NCI-H446 treated with DMSO at 0.1 percent for 48 hours (cell line): ENCODE results near the gene LRRC71.
A peak's percentile ranks its signal among the peaks of the same experiment; 100 is the strongest.

Source experiments
- DNase-seq: peaks from one replicate; lab custom pipeline; 2025; lab: John Stamatoyannopoulos, UW

The LRRC71 gene

DNA sequence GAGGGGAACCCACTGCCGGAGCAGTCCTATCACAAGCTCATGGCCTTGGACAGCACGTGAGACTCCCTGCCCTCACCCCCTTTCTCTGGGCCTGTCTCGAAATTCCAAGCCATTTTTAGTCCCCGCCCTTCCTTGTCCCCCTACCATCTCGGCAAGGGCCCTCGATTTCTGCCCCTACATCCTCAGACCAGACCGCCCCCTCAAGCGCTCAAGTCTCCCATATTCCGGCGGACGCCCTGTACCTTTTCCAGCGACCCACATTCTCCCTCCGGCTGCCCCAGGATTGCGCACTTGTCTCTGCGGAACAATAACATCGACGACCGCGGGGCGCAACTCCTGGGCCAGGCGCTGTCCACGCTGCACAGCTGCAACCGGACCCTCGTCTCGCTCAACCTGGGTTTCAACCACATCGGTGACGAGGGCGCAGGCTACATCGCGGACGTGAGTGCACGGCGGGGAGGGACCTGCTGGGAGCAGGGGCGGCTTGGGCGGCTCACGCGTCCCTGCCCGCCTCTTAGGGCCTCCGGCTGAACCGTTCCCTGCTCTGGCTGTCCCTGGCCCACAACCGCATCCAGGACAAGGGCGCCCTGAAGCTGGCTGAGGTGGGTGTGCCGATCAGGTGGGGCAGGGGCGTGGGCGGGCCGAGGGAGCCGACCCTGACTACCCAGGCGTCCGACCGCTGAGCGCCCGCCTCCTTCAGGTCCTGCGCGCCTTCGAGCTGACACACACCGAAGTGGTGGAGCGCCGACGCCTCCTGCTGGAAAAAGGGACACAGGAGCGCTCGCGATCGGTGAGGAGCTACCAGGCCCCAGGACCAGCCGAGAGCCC lies 7.0 kb downstream of the LRRC71 start:
- DNase-seq = peak; percentile 23

DNA sequence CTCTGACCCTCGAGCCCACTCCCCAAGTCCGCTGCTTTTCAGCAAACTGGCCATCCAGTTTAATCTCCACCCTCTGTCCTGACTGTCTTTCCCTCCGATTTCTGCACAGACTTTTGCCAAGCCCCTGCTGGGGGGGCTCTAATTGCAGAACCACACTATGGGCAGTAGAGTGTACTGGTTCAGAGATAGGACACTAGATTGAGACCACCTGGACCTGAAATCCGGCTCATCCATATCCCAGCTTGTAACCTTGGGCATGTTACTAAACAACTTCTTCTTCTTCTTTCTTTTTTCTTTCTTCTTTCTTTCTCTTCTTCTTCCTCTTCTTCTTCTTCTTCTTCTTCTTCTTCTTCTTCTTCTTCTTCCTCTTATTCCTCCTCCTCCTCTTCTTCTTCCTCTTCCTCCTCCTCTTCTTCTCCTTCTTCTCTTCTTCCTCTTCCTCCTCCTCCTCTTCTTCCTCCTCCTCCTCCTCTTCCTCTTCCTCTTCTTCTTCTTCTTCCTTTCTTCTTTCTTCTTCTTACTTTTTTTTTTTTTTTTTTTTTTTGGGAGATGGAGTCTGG lies 7.7 kb downstream of the LRRC71 start:
- no peak for DNase-seq

DNA sequence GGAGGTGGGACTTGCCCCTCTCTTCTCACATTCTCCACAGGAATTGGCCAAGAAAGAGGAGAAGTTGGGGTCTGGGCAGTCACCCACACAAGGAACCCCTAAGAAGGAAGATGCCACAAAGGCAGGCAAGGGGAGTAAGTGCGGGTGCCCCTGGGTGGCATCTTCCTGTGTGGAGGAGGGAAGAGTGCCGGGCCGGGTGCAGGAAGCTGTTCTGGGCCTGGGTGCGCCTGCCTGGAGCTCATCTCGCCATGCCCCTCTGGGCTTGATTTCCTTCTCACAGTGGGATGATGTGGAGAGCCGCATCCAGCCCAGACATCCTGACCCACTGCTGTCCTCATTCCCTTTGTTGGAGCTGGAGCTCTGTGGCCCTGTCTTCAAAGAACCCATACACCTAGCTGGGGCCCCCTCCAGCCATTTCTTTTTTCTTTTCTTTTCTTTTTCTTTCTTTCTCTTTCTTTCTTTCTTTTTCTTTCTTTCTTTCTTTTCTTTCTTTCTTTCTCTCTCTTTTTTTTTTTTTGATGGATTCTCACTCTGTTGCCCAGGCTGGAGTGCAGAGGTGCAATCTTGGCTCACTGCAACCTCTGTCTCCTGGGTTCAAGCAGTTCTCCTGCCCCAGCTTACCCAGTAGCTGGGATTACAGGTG lies 9.3 kb downstream of the LRRC71 start:
- DNase-seq = no peak

DNA sequence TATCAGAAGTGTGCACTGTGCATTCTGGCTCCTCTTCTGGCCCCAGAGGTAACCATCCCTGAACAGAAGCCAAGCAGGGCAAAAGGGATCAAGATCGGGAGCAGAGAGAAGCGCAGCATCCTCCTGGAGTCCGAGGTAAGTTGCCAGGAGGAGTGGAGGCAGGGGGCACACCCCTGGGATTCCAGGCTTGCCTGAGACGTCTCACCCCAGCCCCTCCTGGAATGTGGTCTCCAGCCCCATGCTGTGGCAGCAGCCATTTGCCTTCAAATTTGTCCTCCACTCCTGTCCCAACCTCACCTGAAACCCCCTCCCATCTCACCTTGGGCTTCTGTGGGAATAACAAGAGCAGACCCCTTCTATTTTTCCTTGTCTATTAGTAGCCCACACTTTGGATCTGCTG lies 10.1 kb downstream of the LRRC71 start:
- DNase-seq = no peak

DNA sequence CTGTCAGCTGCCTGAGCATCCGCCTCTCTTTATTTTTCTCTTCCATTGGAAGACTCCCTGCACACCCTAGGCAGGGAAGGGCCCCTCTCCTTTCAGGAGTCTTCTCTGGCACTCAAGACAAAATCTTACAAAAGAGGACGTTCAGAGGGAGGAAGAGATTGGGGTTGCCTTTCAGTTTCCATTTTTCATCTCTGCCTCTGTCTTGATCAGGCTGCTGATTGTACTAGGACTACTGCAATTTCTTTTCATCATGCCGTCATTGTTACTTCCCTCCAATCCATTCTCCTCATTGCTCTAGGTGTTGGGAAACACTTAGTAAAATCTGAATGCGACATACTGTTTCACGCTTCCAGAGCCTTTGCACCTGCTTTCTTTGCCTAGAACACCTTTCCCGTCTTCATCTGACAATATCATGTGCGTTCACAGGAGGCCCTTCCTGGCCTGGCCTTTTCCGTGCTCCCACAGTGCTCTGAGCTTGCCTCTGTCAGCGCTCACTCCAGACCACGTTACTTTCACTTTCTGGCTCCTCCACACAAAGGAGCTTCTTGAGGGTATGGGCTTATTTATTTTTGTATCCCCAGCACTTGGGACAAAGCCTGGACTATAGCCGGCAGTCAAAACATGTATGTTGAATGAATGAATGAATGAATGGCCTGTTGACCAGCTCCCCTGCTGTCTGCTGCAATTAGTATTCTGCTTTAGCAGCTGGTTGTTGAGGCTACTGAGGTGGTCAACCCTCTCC lies 10.9 kb downstream of the LRRC71 start:
- no peak for DNase-seq

DNA sequence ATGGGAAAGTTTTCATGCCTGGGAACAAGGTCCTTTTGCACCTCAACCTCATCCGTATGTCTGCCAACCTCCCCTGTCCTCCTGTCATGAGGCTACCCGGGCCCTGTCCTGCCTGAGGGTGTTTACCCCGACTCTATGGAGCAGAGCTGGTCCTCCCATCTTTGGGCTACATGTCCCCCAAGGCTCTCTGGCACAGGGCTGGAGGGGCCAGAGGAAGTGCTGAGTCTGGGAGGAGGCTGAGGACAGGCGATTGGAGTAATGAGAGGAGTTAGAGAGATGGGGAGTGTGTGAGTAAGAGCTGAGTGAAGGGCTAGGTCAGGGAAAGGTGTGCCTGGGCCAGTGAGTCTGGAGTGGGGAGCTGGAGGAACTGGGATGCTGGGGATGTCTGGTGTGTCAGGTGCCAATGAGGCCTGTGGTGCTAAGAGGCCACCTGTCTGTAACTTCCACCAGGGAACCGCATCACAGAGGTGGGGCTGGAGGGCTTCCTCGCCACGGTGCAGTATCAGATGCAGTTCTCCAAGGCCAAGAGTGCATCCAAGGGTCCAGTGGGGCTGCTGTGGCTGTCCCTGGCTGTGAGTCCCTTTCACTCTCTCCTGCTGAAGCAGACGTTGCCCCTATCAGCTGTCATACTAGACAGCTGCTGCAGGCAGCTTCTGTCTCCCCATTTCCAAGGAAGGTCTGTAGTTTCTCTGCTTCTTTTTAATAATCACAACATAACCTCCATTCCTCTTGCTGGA lies 11.7 kb downstream of the LRRC71 start:
- no peak for DNase-seq

DNA sequence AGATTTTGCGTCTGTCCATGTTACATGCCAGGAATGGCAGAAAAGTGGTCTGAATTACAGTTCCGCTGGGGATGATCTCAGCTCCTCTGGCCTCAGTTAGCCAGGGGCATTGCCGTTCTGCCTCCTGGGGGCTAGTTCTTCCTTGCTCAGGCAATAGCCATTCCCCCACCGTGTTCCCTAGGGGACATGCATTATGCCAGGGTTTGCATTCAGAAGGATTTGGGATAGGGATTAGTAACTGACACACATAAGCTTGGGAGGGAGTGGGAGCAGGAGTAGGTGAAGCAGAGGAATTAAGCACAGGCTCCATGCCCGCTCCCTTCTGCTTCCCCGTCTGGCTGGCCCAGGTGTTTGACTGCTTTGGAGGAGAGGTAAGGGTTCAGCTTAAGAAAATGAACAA lies 12.7 kb downstream of the LRRC71 start:
- DNase-seq = no peak

DNA sequence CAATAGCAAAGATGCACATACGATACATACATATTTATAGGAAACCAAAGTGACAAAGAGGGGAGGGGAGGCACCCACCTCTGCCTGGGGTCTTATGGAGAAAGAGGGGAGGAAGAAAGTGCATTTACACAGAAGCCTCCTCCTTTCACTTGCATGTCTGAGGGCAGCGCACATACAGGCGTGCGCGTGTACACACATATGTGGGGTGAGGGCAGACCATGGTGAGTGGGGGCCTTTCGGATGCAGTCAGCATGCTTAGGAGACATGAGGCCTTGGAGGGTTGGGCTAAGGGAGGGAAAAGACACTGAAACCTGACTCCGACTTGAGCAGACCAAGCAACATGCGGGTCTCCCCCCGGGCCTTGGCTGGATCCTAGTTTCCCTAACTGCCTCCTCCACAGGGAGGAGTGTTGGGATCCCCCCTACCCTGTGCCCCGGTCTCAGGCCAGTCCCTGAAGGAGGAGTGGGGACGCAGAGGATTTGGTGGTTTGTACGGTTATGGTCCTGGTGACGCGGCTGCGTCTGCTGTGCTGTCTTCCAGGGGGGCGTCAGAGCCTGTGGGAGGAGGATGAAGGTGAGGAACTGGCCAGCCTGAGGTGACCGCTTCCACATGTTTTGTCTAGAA lies 15.2 kb downstream of the LRRC71 start:
- DNase-seq = no peak

DNA sequence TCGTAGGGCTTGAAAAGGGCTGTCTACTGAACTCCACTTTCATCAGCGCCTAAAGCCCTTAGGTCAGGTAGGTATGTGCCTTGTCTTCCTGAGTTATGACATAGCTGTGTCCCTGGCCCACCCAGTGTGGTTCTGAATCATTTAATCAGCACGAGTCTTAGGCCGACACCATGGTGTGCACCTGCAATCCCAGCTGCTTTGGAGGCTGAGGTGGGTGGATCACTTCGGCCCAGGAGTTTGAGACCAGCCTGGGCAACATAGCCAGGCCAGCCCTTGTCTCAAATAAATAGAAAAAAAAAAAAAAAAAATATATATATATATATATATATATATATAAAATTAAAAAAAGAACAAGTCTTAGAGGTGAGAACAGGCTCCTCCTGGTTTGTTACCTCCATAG lies 15.8 kb downstream of the LRRC71 start:
- no peak for DNase-seq

DNA sequence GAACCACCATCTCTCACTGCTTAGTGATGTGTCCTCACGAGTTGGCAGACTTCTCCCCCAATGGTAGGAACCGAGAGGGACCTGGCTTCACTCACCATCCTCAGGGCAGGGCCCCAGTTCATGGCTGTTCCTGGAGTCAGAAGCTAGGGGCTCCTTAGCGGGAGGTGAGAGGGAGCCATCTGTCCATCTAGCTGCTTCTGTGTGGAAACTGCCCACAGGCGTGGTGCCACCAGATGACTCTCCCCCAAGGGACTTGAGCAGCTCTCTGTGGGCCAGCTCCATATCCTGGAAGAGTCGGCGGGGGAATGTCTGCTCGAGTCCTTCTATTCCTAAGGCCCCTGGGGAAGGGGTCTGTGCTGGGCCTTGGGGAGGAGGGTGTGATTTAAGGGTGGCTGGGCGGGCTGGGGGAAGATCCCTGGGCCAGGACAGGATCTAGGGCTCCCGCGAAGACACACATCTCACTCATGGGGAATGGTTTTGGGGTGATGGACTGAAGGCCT lies 16.3 kb downstream of the LRRC71 start:
- DNase-seq = no peak

DNA sequence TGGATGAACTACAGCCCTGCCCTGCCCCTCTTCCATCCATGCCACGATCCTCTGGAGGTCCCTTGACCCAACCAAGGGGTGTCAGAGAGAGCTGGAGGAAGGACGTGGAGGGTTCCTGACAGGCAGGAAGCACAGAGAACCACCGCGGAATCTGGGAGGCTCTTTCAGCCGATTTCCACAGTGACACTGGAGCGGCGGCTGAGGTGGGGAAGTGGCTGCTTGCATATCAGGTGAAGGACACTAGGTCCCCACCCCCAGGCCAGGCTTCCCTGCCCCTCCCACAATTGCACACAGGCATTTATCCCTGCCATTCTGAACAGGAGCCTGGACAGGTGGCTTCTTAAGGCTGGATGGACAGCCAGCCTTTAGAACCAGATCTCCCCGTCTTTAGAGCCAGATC lies 17.5 kb downstream of the LRRC71 start:
- no peak for DNase-seq

DNA sequence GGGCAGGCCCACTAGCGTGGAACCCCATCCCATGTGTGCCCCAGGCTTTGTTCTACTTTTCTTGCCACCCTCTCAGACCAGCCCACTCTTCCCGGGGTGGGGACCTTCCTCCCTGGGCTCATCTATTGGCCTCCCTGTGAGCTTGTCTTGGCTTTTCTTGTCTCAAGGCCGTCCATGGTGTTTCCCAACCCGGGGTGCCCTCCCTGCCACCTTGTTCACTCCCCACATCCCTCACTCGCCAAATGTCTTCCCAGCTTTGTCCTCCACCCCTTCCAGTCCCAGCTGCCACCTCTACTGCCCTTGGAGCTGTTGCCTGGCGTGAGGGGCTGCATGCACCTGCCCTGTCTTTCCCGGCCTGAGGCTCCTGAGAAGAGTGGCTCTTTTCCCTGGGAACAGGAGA lies 18.4 kb downstream of the LRRC71 start:
- DNase-seq = no peak

DNA sequence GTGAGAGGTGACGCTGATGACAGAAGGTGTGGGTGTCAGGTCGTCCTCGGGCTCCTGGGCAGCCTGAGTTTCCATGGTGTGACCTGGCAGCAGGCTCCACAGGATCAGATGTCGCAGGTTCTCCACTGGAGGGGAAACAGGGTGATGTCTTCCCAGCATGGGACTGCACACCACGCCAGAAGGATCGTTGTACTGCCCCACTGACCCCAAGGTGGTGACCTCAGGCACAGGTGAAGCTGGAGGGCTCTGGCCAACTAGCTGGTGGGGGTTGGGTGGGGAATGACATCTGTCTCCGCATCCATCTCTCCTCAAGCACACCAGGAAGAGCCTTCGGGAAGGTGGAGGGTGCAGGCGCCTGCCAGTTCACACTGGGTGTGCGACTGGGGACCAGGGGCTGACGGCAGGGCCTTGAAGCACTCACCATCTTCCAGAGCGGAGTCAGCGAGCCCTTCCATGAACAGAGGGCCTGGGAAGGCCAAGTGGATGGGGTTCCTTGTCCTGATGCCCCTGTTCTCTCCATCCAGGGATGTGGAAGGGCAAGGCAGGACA lies 19.4 kb downstream of the LRRC71 start:
- DNase-seq = no peak

DNA sequence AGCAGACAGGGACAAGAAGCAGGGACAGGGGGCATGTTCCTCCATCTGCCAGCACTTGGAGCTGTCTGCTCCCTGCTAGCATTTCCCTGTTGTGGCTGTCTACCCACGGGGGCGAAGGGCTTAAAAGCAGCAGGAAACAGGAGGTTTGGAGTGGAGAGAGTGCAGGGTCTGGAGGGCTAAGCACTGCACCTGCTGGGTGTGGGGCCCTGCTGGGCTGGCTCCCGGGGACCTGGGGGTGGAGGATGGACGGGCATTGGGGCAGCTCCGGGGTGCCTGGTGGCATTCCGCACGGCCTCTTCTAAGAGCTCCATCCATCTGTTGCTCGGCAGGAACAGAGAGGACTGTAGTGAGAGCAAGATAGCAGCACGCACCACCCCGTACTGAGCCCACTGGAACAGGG lies 21.2 kb downstream of the LRRC71 start:
- DNase-seq = no peak

DNA sequence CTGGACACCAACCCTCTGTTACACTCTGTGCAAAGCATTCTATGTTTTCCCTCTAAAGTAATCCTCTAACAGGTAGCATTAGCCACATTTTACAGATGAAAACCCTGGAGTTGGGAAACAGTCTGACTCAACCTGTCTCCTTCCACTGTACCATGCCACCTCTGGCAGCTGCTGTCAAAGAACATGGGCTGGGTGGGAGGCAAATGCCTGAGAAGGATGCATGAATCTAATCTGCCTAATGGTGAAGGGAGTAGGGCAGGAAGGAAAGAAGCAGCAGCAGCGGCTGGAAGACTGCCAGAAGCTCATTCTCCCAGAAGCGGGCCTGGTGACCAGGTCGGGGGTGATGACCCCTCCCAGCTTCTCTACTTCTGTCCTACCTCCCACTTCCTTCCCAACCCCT lies 21.7 kb downstream of the LRRC71 start:
- DNase-seq = no peak

DNA sequence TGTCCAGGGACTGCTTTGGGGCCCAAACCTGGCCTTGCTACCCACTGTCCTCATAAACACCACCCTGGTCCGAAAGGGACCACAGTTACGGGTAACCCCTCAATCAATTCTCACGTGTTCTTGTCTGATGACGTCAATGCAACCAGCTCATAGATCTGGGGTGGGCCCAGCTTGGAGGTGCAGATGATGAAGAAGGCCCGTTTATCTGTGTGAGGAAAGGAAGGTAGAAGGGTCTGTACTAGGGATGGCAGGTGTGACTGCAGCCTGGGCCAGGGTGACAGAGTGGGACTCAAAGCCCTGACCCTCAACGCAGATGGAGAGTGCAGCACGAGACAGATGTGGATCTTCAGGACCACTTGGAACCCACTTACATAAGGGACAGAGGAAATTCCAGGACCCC lies 22.1 kb downstream of the LRRC71 start:
- no peak for DNase-seq

DNA sequence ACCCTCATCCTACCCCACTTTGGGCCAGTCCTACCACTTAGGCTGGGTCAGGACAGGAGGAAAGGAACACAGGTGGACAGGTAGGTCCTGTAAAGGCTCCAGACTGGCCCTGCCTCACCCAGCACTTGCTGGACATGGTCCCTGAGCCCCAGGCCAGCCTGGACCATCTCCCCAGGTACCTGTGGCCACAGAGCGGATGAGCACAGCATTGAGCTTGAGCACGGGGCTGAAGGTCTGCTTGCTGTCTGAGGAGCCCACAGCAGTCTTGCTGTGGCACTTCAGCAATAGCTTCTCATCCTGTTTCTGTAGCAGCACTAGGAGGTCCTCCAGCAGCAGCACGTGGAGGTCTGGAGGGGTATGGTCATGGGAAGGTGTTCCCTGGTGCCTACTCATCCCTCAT lies 23.3 kb downstream of the LRRC71 start:
- DNase-seq = no peak

DNA sequence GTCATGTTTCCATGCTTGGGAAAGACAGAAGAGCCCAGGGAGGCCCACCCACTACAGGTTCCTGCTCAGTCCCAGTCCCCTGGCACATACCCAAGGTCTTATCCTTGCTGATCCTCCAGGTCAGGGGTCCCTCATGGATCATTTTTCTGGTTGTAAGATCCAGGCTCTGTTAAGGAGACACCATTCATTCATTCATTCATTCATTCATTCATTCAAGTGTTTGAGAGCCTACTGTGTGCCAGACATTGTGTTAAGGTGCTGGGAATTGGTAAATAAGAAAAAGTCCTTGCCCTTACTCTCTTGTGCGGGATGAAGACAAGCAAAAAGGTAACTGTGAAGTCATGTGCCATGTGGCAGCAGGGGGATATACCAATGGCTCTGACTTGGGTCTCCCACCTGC lies 23.8 kb downstream of the LRRC71 start:
- DNase-seq = no peak

DNA sequence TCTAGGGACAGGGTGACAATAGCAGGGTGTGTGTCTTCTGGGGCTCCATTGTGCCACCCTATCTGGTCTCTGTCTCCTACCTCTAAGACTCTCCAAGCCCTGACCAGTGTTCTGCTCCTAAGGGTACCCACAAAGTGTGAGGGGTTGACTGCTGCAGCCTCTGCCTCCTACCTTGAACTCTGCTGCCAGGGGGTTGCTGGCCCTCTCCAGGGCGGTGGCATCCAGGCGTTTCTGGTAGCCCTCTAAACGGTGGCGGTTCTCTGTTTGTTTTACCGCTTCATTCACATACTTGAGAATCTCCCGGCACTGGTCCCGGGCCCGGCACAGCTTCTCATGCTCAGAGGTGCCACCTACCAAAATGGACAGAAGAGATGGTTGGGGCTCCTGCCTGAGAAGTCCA lies 24.4 kb downstream of the LRRC71 start:
- DNase-seq = no peak

DNA sequence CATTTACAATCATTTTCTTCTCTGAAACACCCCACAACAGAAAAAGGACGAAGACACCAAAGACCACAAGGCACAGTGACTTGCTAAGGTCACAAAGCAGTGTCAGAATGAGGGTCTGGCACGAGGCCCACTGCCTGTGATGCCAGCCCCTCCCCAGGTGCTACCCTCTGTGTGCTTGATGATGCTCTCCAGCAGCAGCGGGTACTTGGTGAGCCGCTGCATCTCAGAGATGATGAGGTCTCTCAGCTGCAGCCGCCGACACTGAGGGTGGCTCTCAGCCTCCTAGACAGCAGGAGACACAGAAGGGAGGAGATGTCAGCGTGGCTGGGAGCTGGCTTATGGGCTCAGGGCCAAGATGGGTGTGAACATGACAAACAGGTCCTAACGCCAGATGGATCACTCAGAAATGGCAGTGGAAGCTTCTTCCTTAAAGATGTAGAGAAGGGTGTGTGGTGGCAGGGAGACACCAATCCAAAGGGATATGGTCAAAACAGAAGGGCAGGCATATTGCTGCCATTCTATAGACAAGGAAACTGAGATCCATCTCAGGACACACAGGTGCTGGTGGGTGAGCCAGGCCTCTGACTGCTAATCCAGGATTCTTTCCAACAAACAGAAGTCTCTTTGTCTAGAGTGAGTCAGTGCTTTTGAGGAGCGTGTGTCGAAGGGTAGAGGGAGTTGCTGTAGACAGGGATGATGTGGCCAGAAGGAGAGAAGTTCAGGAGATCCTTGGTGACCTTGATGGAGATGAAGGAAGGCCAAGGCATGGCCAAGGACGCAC lies 25.6 kb downstream of the LRRC71 start:
- DNase-seq = peak; percentile 18
